ENCODE results near the gene HCK. TPM values are rescaled to one million over a fixed set of nuclear protein-coding genes. Genes with fewer than 3 reads are reported as not detected.
A peak's percentile ranks its signal among the peaks of the same experiment; 100 is the strongest.

HCK gene
- total and polyA plus RNA-seq, 2 donors (not counting 1 experiment from before 2014, with no cell fraction given), result not detected

- Histone ChIP-seq H3K27me3 (ENCODE audit: control insufficient read depth, insufficient read depth, low read length) (peaks cover 46% of the 10 kb centered on the region), H3K4me2 (ENCODE audit: extremely low read depth, insufficient read depth, low read length) (no peak overlapping the region)
Observed at GRCh38 chr20:32052778-32053362, 828 bp downstream of the HCK start.

GRCh38 chr20:32053648-32054047 is 1.6 kb downstream of the HCK start:
- Histone ChIP-seq H3K4me1 (ENCODE audit: control insufficient read depth, extremely low read depth, insufficient read depth, low read length) (no peaks in the 10 kb centered on the region), H3K4me3 (replicated peaks in 1 of 4; ENCODE audit: control extremely low read depth in 1 of 4, insufficient read depth in 1 of 4, low read depth in 3 of 4, low read length in 4 of 4) (no peak overlapping the region), H3K4me2 (ENCODE audit: extremely low read depth, insufficient read depth, low read length) (no peak overlapping the region), H2AFZ (ENCODE audit: low read length) (no peak overlapping the region), H3K27ac (ENCODE audit: insufficient read depth, low read length) (no peak overlapping the region), H3K27me3 (ENCODE audit: control insufficient read depth, insufficient read depth, low read length) (peaks cover 48% of the 10 kb centered on the region), H3K79me2 (ENCODE audit: control insufficient read depth, insufficient read depth, low read length) (no peaks in the 10 kb centered on the region), H3K9me3 (ENCODE audit: control insufficient read depth, insufficient read depth, low read depth, low read length) (no peaks in the 10 kb centered on the region), H4K20me1 (ENCODE audit: control insufficient read depth, extremely low read depth, insufficient read depth, low read length) (no peaks in the 10 kb centered on the region), H3K36me3 (ENCODE audit: control insufficient read depth, insufficient read depth, low read length) (no peaks in the 10 kb centered on the region), H3K9ac (ENCODE audit: insufficient read depth, low read length) (no peak overlapping the region)
- no peak for DNase-seq (ENCODE audit: low read depth in 2 of 2)
- TF ChIP-seq CTCF (conservative IDR thresholded peaks at IDR 0.05 in 1 of 2, IDR thresholded peaks at IDR 0.05 in 1 of 2; ENCODE audit: low read depth in 1 of 2, low read length in 2 of 2) (no peak), EZH2 (IDR thresholded peaks at IDR 0.05; ENCODE audit: low read length, missing control alignments) (no peak)

More at GRCh38 chr20:32052778-32053362, 828 bp downstream of the HCK start:
- H3K4me3 ChIP-seq (replicated peaks in 1 of 4; ENCODE audit: control extremely low read depth in 1 of 4, insufficient read depth in 1 of 4, low read depth in 3 of 4, low read length in 4 of 4), result no peak overlapping the region
- H3K9me3 ChIP-seq (ENCODE audit: control insufficient read depth, insufficient read depth, low read depth, low read length), result no peaks in the 10 kb centered on the region
- no peaks in the 10 kb centered on the region for H3K36me3 ChIP-seq (ENCODE audit: control insufficient read depth, insufficient read depth, low read length)
- no peak overlapping the region for H3K9ac ChIP-seq (ENCODE audit: insufficient read depth, low read length)
- H2AFZ ChIP-seq (ENCODE audit: low read length), result no peak overlapping the region
- H3K79me2 ChIP-seq (ENCODE audit: control insufficient read depth, insufficient read depth, low read length), result no peaks in the 10 kb centered on the region
- H3K4me1 ChIP-seq (ENCODE audit: control insufficient read depth, extremely low read depth, insufficient read depth, low read length), result no peaks in the 10 kb centered on the region
- DNase-seq (ENCODE audit: low read depth in 2 of 2), result no peak
- TF ChIP-seq CTCF (conservative IDR thresholded peaks at IDR 0.05 in 1 of 2, IDR thresholded peaks at IDR 0.05 in 1 of 2; ENCODE audit: low read depth in 1 of 2, low read length in 2 of 2) (no peak), EZH2 (IDR thresholded peaks at IDR 0.05; ENCODE audit: low read length, missing control alignments) (peak; percentile 59)
- no peaks in the 10 kb centered on the region for H4K20me1 ChIP-seq (ENCODE audit: control insufficient read depth, extremely low read depth, insufficient read depth, low read length)
- H3K27ac ChIP-seq (ENCODE audit: insufficient read depth, low read length), result no peak overlapping the region

GRCh38 chr20:32056708-32057483 is 4.9 kb downstream of the HCK start:
- Histone ChIP-seq H3K27me3 (ENCODE audit: control insufficient read depth, insufficient read depth, low read length) (peaks cover 33% of the 10 kb centered on the region), H3K9ac (ENCODE audit: insufficient read depth, low read length) (no peak overlapping the region), H3K4me2 (ENCODE audit: extremely low read depth, insufficient read depth, low read length) (no peak overlapping the region), H3K9me3 (ENCODE audit: control insufficient read depth, insufficient read depth, low read depth, low read length) (no peaks in the 10 kb centered on the region), H3K79me2 (ENCODE audit: control insufficient read depth, insufficient read depth, low read length) (no peaks in the 10 kb centered on the region), H4K20me1 (ENCODE audit: control insufficient read depth, extremely low read depth, insufficient read depth, low read length) (no peaks in the 10 kb centered on the region), H3K4me3 (replicated peaks in 1 of 4; ENCODE audit: control extremely low read depth in 1 of 4, insufficient read depth in 1 of 4, low read depth in 3 of 4, low read length in 4 of 4) (no peak overlapping the region), H2AFZ (ENCODE audit: low read length) (no peak overlapping the region), H3K36me3 (ENCODE audit: control insufficient read depth, insufficient read depth, low read length) (no peaks in the 10 kb centered on the region), H3K4me1 (ENCODE audit: control insufficient read depth, extremely low read depth, insufficient read depth, low read length) (no peaks in the 10 kb centered on the region), H3K27ac (ENCODE audit: insufficient read depth, low read length) (no peak overlapping the region)
- TF ChIP-seq EZH2 (IDR thresholded peaks at IDR 0.05; ENCODE audit: low read length, missing control alignments) (no peak), CTCF (conservative IDR thresholded peaks at IDR 0.05 in 1 of 2, IDR thresholded peaks at IDR 0.05 in 1 of 2; ENCODE audit: low read depth in 1 of 2, low read length in 2 of 2) (no peak)
- no peak for DNase-seq (ENCODE audit: low read depth in 2 of 2)
